SU-DHL-6 (cell line): ENCODE measurements around the gene PRKCD.

Experiments
- H2AFZ ChIP-seq: fragments of 200-600 bp; sonication (generic); 2 replicates; pipeline ENCODE4 v1.6.1; 2014; ENCODE audit warnings: low read depth, mild to moderate bottlenecking, moderate library complexity, mixed read lengths, antibody characterized with exemption, low read length; ENCODE audit not compliant: severe bottlenecking
- H3F3A ChIP-seq: fragments of 200-600 bp; shearing (Covaris generic); 2 replicates; pipeline ENCODE4 v1.6.0; 2016; ENCODE audit warnings: antibody characterized with exemption, mild to moderate bottlenecking; ENCODE audit not compliant: insufficient read depth
- H3K27ac ChIP-seq: fragments of 200-600 bp; sonication (generic); 2 replicates; pipeline ENCODE4 v1.5.1; 2016; ENCODE audit warnings: low read depth, mild to moderate bottlenecking, low read length, moderate library complexity, mixed read lengths
- H3K27me3 ChIP-seq: fragments of 200-600 bp; sonication (generic), shearing (Covaris generic); 2 replicates; pipeline ENCODE4 v1.6.0; 2014; ENCODE audit warnings: mild to moderate bottlenecking, low read length
- H3K36me3 ChIP-seq: fragments of 200-600 bp; sonication (generic); 2 replicates; pipeline ENCODE4 v1.6.1; 2014; ENCODE audit warnings: mild to moderate bottlenecking, low read length, mixed read lengths
- H3K4me2 ChIP-seq: fragments of 300-600, 200-600 bp; shearing (Covaris generic), sonication (generic); 2 replicates; pipeline ENCODE4 v1.6.0; 2014; ENCODE audit warnings: low read length, low read depth, mild to moderate bottlenecking; ENCODE audit not compliant: poor library complexity, severe bottlenecking
- H3K4me3 ChIP-seq: fragments of 200-600 bp; sonication (generic); 2 replicates; pipeline ENCODE4 v1.5.1; 2014; ENCODE audit warnings: antibody characterized with exemption, low read length, mild to moderate bottlenecking, mixed read lengths; ENCODE audit not compliant: insufficient read depth, poor library complexity, severe bottlenecking
- H3K79me2 ChIP-seq: fragments of 200-600 bp; sonication (generic); 2 replicates; pipeline ENCODE4 v1.6.1; 2014; ENCODE audit warnings: mild to moderate bottlenecking, low read length, moderate library complexity; ENCODE audit not compliant: insufficient read depth
- H3K9ac ChIP-seq: fragments of 200-600 bp; sonication (generic); 2 replicates; pipeline ENCODE4 v1.7.0; 2014; ENCODE audit warnings: mild to moderate bottlenecking, low read length
- H3K9me2 ChIP-seq: fragments of 200-600 bp; sonication (generic); replicated peaks from 2 replicates; pipeline ENCODE4 v1.6.1; 2014; ENCODE audit warnings: low read length; ENCODE audit not compliant: insufficient read depth
- H3K9me3 ChIP-seq: fragments of 200-600 bp; sonication (generic); 2 replicates; pipeline ENCODE4 v1.6.1; 2014; ENCODE audit warnings: low read length, mixed read lengths; ENCODE audit not compliant: insufficient read depth
- H4K20me1 ChIP-seq: fragments of 200-600 bp; sonication (generic); 2 replicates; pipeline ENCODE4 v1.6.1; 2014; ENCODE audit warnings: low read depth, mild to moderate bottlenecking, antibody characterized with exemption, low read length, moderate library complexity, mixed read lengths
- EZH2phosphoT487 ChIP-seq: fragments of 200-600 bp; sonication (generic), shearing (Covaris generic); conservative IDR thresholded peaks from 2 replicates; pipeline ENCODE4 v1.6.1; 2018; ENCODE audit warnings: mild to moderate bottlenecking, antibody characterized with exemption, low read length, moderate library complexity, mixed read lengths
- TF ChIP-seq, protein P1 (sequence below): fragments of 200-600 bp; sonication (generic); IDR thresholded peaks from one replicate; pipeline ENCODE4 v1.5.1; 2017; ENCODE audit warnings: antibody characterized with exemption, mild to moderate bottlenecking, low read length, moderate library complexity; ENCODE audit not compliant: insufficient read depth, poor library complexity, severe bottlenecking

Gene PRKCD

DNA sequence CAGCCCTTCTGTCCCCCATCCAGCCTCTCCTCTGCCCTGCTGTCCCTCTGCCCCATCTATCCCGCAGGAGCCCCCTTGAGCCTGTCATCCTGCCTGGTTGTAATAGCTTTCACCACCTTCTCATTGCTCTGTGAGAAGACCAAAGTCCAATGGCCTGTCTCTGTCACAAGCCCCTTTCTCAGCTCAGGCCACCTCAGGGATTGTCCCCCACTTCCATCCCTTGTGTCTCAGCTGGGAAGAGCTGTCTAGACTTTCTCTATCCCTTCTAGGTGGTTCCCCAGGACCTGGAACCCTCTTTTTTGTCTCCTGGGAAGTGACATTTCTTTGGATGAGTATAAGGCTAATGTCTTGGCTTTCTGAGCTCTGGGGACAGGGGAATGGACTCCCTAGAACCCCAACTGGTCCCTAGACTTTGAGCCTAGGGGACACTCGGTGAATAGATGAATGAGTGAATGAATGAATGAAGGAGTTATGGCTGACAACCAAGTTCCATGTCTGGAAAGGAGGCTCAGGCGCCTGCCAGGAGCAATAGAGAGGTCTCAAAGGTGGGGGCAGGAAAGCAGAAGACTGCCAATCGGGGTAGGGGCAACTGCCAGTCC, 849 bp upstream of the PRKCD start:
- no peak overlapping the region for H3K27ac ChIP-seq
- H3K4me3 ChIP-seq = no peak overlapping the region
- H3K9me3 ChIP-seq = no peaks in the 10 kb centered on the region
- peaks cover 3% of the 10 kb centered on the region; the same call in 1 of the 2 replicates for H4K20me1 ChIP-seq
- peaks cover 29% of the 10 kb centered on the region for H3F3A ChIP-seq
- H3K9me2 ChIP-seq = no peaks in the 10 kb centered on the region
- TF ChIP-seq, protein P1, sequence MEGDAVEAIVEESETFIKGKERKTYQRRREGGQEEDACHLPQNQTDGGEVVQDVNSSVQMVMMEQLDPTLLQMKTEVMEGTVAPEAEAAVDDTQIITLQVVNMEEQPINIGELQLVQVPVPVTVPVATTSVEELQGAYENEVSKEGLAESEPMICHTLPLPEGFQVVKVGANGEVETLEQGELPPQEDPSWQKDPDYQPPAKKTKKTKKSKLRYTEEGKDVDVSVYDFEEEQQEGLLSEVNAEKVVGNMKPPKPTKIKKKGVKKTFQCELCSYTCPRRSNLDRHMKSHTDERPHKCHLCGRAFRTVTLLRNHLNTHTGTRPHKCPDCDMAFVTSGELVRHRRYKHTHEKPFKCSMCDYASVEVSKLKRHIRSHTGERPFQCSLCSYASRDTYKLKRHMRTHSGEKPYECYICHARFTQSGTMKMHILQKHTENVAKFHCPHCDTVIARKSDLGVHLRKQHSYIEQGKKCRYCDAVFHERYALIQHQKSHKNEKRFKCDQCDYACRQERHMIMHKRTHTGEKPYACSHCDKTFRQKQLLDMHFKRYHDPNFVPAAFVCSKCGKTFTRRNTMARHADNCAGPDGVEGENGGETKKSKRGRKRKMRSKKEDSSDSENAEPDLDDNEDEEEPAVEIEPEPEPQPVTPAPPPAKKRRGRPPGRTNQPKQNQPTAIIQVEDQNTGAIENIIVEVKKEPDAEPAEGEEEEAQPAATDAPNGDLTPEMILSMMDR = no peak
- no peak for TF ChIP-seq EZH2phosphoT487
- peak overlapping the region; percentile 95 for H3K4me2 ChIP-seq
- no peaks in the 10 kb centered on the region for H3K27me3 ChIP-seq
- H2AFZ ChIP-seq = no peak overlapping the region
- H3K79me2 ChIP-seq = peaks cover 38% of the 10 kb centered on the region
- no peaks in the 10 kb centered on the region for H3K36me3 ChIP-seq
- H3K9ac ChIP-seq = peak overlapping the region; percentile 98

DNA sequence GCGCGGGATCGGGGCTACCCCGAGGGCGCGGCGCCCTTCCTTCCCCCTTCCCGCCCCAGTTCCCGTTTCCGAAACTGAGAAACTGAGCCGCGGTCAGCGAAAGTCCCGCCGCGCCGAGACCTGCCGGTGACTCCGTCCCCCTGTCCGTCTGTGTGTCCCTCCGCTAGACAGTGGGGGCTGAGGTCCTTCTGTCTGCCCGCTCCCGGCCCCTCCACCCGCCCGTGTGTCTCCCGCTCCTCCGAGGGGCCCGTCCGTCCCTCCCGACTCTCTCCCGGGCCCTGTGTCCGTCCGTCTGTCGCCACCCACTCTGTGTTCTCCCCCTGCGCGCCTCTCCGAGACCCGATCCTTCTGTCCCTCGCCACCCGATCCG, 426 bp downstream of the PRKCD start:
- Histone ChIP-seq H3F3A (peaks cover 42% of the 10 kb centered on the region), H3K79me2 (peaks cover 51% of the 10 kb centered on the region), H3K27me3 (no peaks in the 10 kb centered on the region), H2AFZ (no peak overlapping the region), H4K20me1 (peaks cover 3% of the 10 kb centered on the region; the same call in 1 of the 2 replicates), H3K4me3 (peak overlapping the region; percentile 96), H3K9me3 (no peaks in the 10 kb centered on the region), H3K4me2 (peak overlapping the region; percentile 95), H3K27ac (peak overlapping the region; percentile 94), H3K9me2 (no peaks in the 10 kb centered on the region), H3K9ac (peak overlapping the region; percentile 98), H3K36me3 (no peaks in the 10 kb centered on the region)
- no peak for TF ChIP-seq EZH2phosphoT487
- TF ChIP-seq, protein P1 = no peak

DNA sequence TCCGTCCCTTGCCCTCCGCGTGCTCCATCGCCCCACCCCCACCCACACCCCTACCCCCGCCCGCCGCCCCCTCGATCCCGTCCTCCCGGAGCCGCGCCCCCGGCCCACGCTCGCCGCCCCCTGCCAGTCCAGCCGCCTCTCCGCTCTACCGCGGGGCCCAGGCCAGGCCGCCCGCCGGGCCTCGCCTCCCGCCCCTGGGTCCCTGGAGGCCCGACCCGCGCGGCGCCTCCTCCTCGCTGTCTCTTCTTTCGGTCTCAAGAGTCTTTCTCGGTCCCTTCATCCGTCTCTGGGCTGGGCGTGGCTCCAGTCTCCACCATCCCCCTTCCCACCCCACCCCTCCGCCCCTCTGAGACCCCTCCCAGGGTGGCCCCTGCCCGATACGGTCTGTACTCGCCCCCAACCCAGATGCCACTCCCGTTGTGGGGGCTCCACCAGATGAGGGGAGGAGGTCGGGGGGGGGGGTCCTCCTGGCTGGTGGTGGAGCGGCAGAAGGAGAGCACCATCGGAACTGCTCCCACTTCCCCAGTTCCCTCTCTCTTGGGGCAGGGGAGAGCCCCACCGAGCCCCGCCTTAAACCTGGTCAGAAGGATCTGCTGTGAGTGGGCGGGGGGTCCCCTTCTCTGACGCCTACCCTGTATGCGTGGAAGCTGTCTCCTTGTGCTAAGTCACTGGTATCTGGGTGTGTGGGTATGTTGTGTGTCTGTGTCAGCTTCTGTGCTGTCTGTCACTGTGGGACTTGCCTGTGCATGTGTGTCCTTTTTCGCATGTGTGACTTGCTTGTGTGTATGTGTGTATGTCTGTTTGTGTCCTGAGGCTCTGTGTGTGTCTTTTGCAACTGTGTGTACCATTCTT, 1.0 kb downstream of the PRKCD start:
- Histone ChIP-seq H2AFZ (no peak overlapping the region), H3K9ac (peak overlapping the region; percentile 98), H3K4me2 (peak overlapping the region; percentile 95), H3K79me2 (peaks cover 57% of the 10 kb centered on the region), H3K27me3 (no peaks in the 10 kb centered on the region), H3K36me3 (no peaks in the 10 kb centered on the region), H4K20me1 (peaks cover 3% of the 10 kb centered on the region; the same call in 1 of the 2 replicates), H3K9me3 (no peaks in the 10 kb centered on the region), H3K4me3 (peak overlapping the region; percentile 96), H3F3A (peaks cover 48% of the 10 kb centered on the region), H3K9me2 (no peaks in the 10 kb centered on the region), H3K27ac (peak overlapping the region; percentile 94)
- TF ChIP-seq, protein P1 = no peak
- TF ChIP-seq EZH2phosphoT487 = no peak
